Measurements from ENCODE around the gene GPRIN1.
A peak's percentile ranks its signal among the peaks of the same experiment; 100 is the strongest.

The GPRIN1 gene

DNA sequence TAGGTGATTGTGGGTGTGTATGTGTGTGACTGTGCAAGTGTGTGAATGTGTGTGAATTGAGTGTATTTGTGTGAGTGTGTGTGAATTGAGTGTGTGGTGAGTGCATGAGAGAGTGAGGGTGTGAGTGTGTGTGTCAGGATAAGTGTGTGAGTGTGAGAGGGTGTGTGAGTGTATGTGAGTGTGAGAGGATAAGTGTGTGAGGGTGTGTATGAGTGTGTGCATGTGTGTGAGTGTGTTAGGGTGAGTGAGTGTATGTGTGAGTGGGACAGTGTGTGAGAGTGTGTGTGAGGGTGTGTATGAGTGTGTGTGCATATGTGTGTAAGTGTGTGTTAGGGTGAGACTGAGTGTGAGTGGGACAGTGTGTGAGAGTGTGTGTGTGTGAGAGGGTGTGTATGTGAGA, 21.7 kb downstream of the GPRIN1 start:
- H3K27ac ChIP-seq = no peak overlapping the region
- TF ChIP-seq, protein P1, sequence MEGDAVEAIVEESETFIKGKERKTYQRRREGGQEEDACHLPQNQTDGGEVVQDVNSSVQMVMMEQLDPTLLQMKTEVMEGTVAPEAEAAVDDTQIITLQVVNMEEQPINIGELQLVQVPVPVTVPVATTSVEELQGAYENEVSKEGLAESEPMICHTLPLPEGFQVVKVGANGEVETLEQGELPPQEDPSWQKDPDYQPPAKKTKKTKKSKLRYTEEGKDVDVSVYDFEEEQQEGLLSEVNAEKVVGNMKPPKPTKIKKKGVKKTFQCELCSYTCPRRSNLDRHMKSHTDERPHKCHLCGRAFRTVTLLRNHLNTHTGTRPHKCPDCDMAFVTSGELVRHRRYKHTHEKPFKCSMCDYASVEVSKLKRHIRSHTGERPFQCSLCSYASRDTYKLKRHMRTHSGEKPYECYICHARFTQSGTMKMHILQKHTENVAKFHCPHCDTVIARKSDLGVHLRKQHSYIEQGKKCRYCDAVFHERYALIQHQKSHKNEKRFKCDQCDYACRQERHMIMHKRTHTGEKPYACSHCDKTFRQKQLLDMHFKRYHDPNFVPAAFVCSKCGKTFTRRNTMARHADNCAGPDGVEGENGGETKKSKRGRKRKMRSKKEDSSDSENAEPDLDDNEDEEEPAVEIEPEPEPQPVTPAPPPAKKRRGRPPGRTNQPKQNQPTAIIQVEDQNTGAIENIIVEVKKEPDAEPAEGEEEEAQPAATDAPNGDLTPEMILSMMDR (conservative IDR thresholded peaks at IDR 0.05) = no peak

DNA sequence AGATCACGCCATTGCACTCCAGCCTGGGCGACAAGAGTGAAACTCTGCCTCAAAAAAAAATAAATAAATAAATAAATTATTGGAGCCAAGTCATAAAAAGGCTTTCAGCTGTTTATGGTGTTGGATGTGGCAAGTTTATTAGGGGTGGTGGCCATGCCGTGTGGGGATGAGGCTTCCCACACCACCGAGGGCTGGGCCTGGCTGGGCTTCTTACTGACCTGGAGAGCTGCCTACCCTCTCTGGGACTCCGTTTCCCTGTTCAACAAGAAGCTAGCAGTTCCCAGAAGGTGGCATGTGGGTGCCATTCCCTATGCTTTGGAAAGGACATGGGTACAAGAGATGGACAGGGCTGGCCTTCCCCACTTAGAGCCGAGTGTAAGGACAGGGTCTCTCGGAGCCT, 22.6 kb downstream of the GPRIN1 start:
- TF ChIP-seq, protein P1 (conservative IDR thresholded peaks at IDR 0.05) = no peak
- no peak overlapping the region for H3K27ac ChIP-seq

DNA sequence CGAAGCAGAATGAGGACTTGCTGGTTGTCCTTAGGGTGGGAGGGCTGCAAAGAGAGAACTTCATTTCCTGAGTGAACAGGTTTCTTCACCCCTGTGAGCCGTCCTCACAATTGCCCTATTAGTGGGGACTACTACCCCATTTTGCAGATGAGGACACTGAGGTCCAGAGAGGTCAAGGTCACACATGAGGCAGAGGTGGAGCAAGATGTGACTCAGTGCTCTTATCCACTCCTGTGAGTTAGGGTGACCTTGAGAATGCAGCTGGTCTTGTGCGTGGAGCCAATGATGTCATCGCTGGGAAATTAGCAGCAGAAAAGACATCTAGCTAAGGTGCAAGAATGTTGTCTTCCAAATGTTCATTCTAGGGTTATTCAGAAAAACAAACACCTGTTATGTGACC, 26.9 kb downstream of the GPRIN1 start:
- TF ChIP-seq, protein P1 (conservative IDR thresholded peaks at IDR 0.05) = no peak
- H3K27ac ChIP-seq = no peak overlapping the region

DNA sequence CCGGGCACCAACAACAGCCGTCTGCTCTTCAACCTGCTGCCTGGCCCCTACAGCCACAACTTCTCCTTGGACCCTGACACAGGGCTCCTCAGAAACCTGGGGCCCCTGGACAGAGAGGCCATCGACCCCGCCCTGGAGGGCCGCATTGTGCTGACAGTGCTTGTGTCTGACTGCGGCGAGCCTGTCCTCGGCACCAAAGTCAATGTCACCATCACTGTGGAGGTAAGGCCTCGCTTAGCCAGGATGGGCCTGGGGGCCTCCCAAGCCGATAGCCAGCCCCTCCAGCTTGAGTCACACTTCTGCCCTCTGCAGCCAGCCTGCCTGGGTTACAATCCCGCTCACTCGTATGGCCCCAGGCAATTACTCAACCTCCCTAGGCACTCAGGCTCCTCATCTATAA, 28.6 kb downstream of the GPRIN1 start:
- TF ChIP-seq, protein P1 (conservative IDR thresholded peaks at IDR 0.05) = no peak

DNA sequence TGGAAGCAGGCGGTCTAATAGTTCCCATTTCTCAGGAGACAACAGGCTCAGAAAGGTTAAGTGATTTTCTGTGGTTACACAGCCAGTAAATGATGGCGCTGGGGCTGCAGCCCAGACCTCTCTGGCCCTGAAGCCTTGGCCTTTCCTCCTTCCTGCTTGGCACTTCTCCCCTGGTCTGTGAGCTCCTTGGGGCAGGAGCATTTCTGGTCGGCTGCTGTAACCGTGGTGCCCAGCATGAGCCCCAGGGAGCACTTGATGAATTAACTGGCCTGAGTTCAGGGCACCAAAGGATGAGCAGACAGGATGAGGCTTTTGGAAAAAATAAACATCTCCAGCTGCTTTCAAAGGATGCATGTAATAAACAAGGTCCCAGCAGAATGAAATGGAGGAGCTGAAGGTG, 30.6 kb downstream of the GPRIN1 start:
- TF ChIP-seq, protein P1 (conservative IDR thresholded peaks at IDR 0.05) = no peak
- no peak overlapping the region for H3K27ac ChIP-seq

More for the DNA sequence above, 28.6 kb downstream of the GPRIN1 start:
- H3K27ac ChIP-seq = no peak overlapping the region

DNA sequence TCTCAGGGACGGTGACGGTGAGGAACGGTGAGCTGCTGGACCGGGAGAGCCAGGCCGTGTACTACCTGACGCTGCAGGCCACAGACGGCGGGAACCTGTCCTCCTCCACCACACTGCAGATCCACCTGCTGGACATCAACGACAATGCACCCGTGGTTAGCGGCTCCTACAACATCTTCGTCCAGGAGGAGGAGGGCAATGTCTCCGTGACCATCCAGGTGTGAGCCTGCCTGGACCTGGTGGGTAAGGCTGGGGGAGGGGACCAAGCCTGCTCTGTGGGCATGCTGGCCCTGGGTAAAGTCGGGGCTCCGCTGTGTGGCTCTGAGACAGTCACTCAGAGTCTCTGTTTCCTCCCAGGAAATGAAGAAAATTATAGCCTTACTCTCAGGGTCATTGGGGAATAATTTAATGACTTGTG, 31.6 kb downstream of the GPRIN1 start:
- TF ChIP-seq, protein P1 (conservative IDR thresholded peaks at IDR 0.05) = peak; percentile 97

DNA sequence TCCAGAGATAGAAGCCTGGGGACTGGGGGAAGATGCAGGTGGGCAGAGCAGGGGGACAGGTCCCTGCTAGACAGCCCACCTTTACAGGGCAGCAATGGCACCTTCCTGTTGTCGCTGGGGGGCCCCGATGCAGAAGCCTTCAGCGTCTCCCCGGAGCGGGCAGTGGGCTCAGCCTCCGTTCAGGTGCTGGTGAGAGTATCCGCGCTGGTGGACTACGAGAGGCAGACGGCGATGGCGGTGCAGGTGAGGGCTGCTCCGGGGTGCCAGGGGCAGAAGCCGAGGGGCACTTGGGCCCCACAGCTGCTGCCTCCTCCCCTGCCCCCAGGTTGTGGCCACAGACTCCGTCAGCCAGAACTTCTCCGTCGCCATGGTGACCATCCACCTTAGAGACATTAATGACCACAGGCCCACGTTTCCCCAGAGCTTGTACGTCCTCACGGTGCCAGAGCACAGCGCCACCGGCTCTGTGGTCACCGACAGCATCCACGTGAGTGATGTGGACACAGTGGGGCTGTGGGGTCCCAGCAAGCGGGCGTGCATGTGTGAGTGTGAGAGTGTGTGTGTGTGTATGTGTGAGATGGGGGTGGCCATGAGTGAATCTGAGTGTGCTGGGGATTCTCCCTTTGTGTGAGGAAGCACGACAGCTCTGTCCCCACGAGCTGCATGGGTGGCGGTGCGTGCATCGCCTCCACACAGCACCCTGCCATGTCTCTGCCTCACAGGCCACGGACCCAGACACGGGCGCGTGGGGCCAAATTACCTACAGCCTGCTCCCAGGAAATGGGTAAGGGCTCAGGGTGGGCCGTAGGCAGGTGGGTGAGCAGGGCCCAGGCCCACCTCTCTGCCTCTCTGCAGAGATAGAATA, 32.4 kb downstream of the GPRIN1 start:
- peak overlapping the region; percentile 45 for H3K27ac ChIP-seq
- TF ChIP-seq, protein P1 (conservative IDR thresholded peaks at IDR 0.05) = no peak

More for the DNA sequence above, 31.6 kb downstream of the GPRIN1 start:
- peak overlapping the region; percentile 45 for H3K27ac ChIP-seq
